Endometrial microvascular endothelial cells (primary cell): ENCODE data around the gene RBL2. TPM values are rescaled to one million over a fixed set of nuclear protein-coding genes. Genes with fewer than 3 reads are reported as not detected.
"Not testable (repeated sequence)": the region's sequence is repeated elsewhere in the genome, so short reads cannot be mapped to it uniquely, and the experiment has no call there.

Source experiments
- in situ Hi-C: cut with HindIII; loops from 2 replicates; pipeline ENCODE4 v1.10.0; 2017; ENCODE audit warnings: low sequenced_read_pairs, low pct_unique_long_range_greater_than_20kb; ENCODE audit errors: inconsistent ontology term
- total RNA-seq: library from RNA; depleted of rRNA; stranded (reverse); fragments of >200 nt; gene quantifications from one replicate; pipeline ENCODE4 v1.2.3, GENCODE V29; 2015; ENCODE audit errors: inconsistent ontology term

RBL2 gene
- total RNA-seq = 44.2 TPM

- in situ Hi-C loops = no loop called here
These were observed at the start of gene RBL2 for GRCh38 chr16:53434377-53435065. Gene RBL2 (plus strand): TSS chr16:53434471. CDS start chr16:53434557, 86 bp downstream.

- in situ Hi-C loops = not testable (repeated sequence)
These were observed 49.7 kb upstream of the RBL2 start for GRCh38 chr16:53384610-53385009.

DNA sequence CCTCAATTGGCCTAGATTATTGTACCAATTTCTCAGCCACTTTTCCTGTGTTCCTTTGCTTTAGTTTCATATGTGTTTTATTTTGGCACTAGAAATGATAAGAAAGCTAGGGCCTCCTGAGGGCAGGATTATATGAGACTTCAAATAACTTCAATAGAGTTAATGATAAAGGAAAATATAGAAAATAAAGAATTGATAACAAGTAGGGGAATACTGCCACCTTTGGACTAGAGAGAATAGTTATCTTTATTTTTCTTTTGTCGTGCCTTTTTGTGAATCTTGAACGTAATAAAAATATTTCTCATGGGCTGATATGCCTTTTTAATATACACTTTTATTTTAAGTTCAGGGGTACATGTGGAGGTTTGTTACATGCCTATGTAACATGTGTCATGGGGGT, 29.3 kb upstream of the RBL2 start:
- in situ Hi-C loops = no loop called here

GRCh38 chr16:53412549-53412948, 21.7 kb upstream of the RBL2 start:
- in situ Hi-C loops = no loop called here

GRCh38 chr16:53413864-53414263, 20.4 kb upstream of the RBL2 start:
- in situ Hi-C loops = no loop called here

DNA sequence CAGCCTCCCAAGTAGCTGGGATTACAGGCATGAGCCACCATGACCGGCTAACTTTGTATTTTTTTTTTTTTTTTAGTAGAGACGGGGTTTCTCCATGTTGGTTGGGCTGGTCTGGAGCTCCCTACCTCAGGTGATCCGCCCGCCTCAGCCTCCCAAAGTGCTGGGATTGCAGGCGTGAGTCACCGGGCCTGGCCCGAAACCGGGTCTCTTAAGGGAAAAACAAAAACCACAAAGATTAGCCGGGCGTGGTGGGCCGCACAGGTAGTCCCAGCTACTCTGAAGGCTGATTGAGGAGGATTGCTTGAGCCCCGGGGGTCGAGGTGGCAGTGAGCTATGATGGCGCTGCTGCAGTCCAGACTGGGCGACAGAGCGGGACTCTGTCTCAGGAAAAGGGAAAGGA, 19.9 kb upstream of the RBL2 start:
- in situ Hi-C loops = no loop called here

DNA sequence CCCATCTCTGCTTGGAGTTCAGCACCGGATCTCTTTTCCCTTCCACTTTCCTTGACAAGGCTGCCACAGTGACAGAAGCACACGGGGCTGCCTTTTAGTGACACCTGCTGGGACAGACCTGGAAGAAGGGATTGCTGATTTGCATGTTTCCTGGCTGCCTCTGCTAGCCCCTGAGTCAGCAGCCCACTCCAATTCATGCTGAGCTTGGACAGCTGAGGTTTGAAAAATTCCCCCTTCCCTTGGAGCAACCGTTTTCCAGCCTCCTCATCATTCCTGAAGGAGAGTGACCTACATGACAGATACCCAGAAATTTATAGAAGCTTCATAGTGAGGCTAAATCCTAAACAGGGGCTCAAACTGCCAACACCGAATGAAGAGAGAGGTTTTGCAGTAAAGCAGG, 18.8 kb upstream of the RBL2 start:
- in situ Hi-C loops = no loop called here

GRCh38 chr16:53417011-53417410, 17.3 kb upstream of the RBL2 start:
- in situ Hi-C loops = no loop called here

DNA sequence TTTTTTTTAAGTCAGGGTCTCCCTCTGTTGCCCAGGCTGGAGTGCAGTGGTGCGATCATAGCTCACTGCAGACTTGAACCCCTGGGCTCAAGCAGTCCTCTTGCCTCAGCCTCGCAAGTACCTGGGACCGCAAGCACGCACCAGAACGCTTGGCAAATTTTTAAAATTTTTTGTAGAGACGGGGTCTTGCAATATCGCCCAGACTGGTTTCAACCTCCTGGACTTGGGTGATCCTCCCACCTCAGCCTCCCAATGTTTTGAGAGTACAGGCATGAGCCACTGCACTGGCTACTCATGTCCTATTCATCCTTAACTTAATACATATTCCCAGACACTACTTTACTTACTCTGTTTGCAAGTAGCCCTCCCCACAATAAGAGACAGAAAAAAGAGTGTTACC, 16.3 kb upstream of the RBL2 start:
- in situ Hi-C loops = no loop called here

DNA sequence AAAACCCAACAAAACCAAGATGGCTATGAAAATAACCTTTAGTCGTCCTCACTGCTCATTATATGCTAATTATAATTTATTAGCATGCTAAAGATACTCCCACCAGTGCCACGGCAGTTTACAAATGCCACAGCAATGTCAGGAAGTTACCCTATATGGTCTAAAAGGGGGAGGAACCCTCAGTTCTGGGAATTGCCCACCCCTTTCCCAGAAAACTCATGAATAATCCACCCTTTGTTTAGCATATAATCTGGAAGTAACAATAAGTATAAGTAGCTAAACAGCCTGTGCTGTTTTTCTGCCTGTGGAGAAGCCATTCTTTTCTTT, 14.9 kb upstream of the RBL2 start:
- in situ Hi-C loops = not testable (repeated sequence)

- in situ Hi-C loops = no loop called here
These were observed 13.0 kb upstream of the RBL2 start for GRCh38 chr16:53421248-53421647.

- in situ Hi-C loops = not testable (repeated sequence)
These were observed 10.3 kb upstream of the RBL2 start for GRCh38 chr16:53423968-53424367.

DNA sequence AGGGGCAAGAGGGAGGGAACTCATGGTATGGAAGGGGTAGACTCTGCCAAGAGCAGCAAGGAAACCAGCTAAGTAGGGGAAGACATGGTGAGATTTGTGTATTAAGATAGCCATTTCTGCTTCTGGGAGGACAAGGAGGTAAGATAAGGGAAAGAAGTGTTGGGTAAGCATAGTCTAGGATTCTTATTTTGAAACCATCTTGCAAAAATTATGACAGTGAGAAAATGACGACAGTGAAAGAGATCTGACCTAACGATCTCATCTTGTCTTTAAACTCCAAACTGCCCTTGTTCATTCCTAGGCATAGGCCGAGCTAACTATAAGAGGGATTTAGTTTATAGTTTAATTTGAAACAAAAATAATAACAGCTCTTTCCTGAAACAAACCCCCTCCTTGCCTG, 5.6 kb upstream of the RBL2 start:
- in situ Hi-C loops = no loop called here

GRCh38 chr16:53429221-53429943, 4.9 kb upstream of the RBL2 start:
- in situ Hi-C loops = no loop called here

- in situ Hi-C loops = no loop called here
These were observed 3.9 kb upstream of the RBL2 start for GRCh38 chr16:53430363-53430762.

DNA sequence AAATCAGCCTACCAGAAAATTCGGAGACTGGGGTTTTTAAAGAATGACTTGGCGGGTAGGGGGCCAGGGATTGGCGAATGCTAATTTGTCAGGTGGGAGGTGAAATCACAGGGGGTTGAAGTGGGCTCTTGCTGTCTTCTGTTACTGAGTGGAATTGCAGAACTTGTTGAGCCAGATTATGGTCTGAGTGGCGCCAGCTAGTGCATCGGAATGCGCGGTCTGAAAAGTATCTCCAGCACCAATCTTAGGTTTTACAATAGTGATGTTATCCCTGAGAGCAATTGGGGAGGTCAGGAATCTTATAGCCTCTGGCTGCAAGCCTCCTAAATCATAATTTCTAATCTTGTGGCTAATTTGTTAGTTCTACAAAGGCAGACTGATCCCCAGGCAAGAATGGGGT, 762 bp upstream of the RBL2 start:
- in situ Hi-C loops = no loop called here

- in situ Hi-C loops = no loop called here
These were observed 318 bp upstream of the RBL2 start for GRCh38 chr16:53433930-53434376.

- in situ Hi-C loops = no loop called here
These were observed 906 bp downstream of the RBL2 start for GRCh38 chr16:53435066-53435688.

DNA sequence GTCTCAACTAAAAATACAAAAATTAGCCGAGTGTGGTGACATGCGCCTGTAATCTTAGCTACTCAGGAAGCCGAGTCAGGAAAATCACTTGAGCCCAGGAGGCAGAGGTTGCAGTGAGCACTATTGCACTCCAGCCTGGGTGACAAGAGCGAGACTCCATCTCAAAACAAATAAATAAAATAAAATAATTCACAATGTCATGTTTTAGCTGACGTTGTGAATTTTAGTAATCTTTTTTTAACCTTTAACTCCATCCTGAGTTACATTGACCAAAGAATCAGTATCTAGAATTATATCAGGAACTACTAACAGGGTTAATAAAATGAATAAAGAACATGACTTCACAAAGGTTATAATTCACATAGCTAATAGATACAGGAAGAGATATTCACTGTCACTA, 5.9 kb downstream of the RBL2 start:
- in situ Hi-C loops = no loop called here

DNA sequence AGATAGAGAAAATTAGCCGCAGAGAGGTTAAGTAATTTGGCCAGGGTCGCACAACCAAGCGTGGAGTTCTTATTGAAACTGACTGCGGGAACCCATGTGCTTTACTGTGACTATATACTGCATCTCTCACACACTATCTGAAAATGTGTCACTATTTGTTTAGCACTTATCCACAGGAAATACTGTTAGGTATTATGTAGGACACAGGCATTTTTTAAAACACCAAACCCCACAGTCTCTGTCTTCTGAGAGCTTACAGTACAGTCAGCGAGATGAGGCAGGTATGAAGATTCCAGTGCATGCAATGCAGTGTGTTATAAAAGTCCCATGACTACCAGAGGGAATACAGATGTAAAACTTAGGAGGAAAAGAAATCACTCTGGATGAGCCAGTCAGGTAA, 11.3 kb downstream of the RBL2 start:
- in situ Hi-C loops = no loop called here
